ENCODE results near the gene MRPL49. TPM values are rescaled to one million over a fixed set of nuclear protein-coding genes. Genes with fewer than 3 reads are reported as not detected.
A peak's percentile ranks its signal among the peaks of the same experiment; 100 is the strongest.

Gene MRPL49
- total and polyA plus RNA-seq, 2 of the 13 experiments (the other 11 are each of a cell fraction or from before 2014, with no cell fraction given) = 39.2 to 53.3 TPM

GRCh38 chr11:65110354-65110861 lies 11.7 kb upstream of the MRPL49 start (continued):
- TF ChIP-seq ZNF292 (CRISPR knock-in tag; IDR thresholded peaks at IDR 0.05; ENCODE audit: borderline replicate concordance, low read depth) = no peak
- 0 out of 2 replicates have a peak, but pooled peaks have one; percentile 11 for TF ChIP-seq ZNF605 (CRISPR knock-in tag; IDR thresholded peaks at IDR 0.05)
- no peak for TF ChIP-seq HMG20A (CRISPR knock-in tag; IDR thresholded peaks at IDR 0.05; ENCODE audit: borderline replicate concordance)
- TF ChIP-seq NKX3-1 (CRISPR knock-in tag; IDR thresholded peaks at IDR 0.05) = no peak
- TF ChIP-seq CREB1 (IDR thresholded peaks at IDR 0.05) = no peak
- 0 out of 2 replicates have a peak, but pooled peaks have one; percentile 37 for TF ChIP-seq CREB1 (CRISPR knock-in tag; IDR thresholded peaks at IDR 0.05)
- no peak for TF ChIP-seq ISL2 (CRISPR knock-in tag; IDR thresholded peaks at IDR 0.05)
- peak; percentile 59 for TF ChIP-seq STAG1 (CRISPR knock-in tag; IDR thresholded peaks at IDR 0.05)
- no peak for TF ChIP-seq NFIB (CRISPR knock-in tag; IDR thresholded peaks at IDR 0.05; ENCODE audit: borderline replicate concordance)
- no peak for TF ChIP-seq MYC (CRISPR knock-in tag; IDR thresholded peaks at IDR 0.05; ENCODE audit: borderline replicate concordance)
- TF ChIP-seq IKZF1 (IDR thresholded peaks at IDR 0.05) = no peak
- no peak for TF ChIP-seq FOSL2 (CRISPR knock-in tag; IDR thresholded peaks at IDR 0.05)
- TF ChIP-seq MBNL3 (CRISPR knock-in tag; conservative IDR thresholded peaks at IDR 0.05) = no peak
- no peak for TF ChIP-seq ZNF282 (IDR thresholded peaks at IDR 0.05; ENCODE audit: partially characterized antibody)
- no peak for TF ChIP-seq ZNF256 (CRISPR knock-in tag; conservative IDR thresholded peaks at IDR 0.05)
- TF ChIP-seq TBX3 (IDR thresholded peaks at IDR 0.05; ENCODE audit: borderline replicate concordance) = no peak
- TF ChIP-seq MBD4 (IDR thresholded peaks at IDR 0.05; ENCODE audit: borderline replicate concordance, low read length) = no peak
- TF ChIP-seq GABPB1 (CRISPR knock-in tag; IDR thresholded peaks at IDR 0.05) = peak; percentile 37; the same call in 1 of the 2 replicates
- TF ChIP-seq DR1 (CRISPR knock-in tag; IDR thresholded peaks at IDR 0.05) = peak; percentile 21; the same call in 1 of the 2 replicates
- TF ChIP-seq CCAR2 (optimal IDR thresholded peaks at IDR 0.05; ENCODE audit: low read depth, low read length) = no peak
- no peak for TF ChIP-seq ZNF746 (CRISPR knock-in tag; IDR thresholded peaks at IDR 0.05)
- no peak for TF ChIP-seq ZC3H13 (CRISPR knock-in tag; IDR thresholded peaks at IDR 0.05)
- TF ChIP-seq MED13 (CRISPR knock-in tag; IDR thresholded peaks at IDR 0.05) = no peak
- 0 out of 2 replicates have a peak, but pooled peaks have one; percentile 9 for TF ChIP-seq THAP8 (CRISPR knock-in tag; IDR thresholded peaks at IDR 0.05; ENCODE audit: borderline replicate concordance)
- no peak for TF ChIP-seq ZNF18 (CRISPR knock-in tag; IDR thresholded peaks at IDR 0.05; ENCODE audit: insufficient replicate concordance)
- TF ChIP-seq, protein P1, sequence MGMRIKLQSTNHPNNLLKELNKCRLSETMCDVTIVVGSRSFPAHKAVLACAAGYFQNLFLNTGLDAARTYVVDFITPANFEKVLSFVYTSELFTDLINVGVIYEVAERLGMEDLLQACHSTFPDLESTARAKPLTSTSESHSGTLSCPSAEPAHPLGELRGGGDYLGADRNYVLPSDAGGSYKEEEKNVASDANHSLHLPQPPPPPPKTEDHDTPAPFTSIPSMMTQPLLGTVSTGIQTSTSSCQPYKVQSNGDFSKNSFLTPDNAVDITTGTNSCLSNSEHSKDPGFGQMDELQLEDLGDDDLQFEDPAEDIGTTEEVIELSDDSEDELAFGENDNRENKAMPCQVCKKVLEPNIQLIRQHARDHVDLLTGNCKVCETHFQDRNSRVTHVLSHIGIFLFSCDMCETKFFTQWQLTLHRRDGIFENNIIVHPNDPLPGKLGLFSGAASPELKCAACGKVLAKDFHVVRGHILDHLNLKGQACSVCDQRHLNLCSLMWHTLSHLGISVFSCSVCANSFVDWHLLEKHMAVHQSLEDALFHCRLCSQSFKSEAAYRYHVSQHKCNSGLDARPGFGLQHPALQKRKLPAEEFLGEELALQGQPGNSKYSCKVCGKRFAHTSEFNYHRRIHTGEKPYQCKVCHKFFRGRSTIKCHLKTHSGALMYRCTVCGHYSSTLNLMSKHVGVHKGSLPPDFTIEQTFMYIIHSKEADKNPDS (CRISPR knock-in tag; IDR thresholded peaks at IDR 0.05) = no peak
- TF ChIP-seq, protein P2, sequence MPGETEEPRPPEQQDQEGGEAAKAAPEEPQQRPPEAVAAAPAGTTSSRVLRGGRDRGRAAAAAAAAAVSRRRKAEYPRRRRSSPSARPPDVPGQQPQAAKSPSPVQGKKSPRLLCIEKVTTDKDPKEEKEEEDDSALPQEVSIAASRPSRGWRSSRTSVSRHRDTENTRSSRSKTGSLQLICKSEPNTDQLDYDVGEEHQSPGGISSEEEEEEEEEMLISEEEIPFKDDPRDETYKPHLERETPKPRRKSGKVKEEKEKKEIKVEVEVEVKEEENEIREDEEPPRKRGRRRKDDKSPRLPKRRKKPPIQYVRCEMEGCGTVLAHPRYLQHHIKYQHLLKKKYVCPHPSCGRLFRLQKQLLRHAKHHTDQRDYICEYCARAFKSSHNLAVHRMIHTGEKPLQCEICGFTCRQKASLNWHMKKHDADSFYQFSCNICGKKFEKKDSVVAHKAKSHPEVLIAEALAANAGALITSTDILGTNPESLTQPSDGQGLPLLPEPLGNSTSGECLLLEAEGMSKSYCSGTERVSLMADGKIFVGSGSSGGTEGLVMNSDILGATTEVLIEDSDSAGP (CRISPR knock-in tag; IDR thresholded peaks at IDR 0.05; ENCODE audit: borderline replicate concordance) = no peak; the same call in 1 of the 2 replicates
- no peak for TF ChIP-seq ZNF709 (CRISPR knock-in tag; IDR thresholded peaks at IDR 0.05)

Data from HepG2 (cell line).